ENCODE results near the gene KDM5B.
"Not testable (repeated sequence)": the region's sequence is repeated elsewhere in the genome, so short reads cannot be mapped to it uniquely, and the experiment has no call there.

KDM5B gene

DNA sequence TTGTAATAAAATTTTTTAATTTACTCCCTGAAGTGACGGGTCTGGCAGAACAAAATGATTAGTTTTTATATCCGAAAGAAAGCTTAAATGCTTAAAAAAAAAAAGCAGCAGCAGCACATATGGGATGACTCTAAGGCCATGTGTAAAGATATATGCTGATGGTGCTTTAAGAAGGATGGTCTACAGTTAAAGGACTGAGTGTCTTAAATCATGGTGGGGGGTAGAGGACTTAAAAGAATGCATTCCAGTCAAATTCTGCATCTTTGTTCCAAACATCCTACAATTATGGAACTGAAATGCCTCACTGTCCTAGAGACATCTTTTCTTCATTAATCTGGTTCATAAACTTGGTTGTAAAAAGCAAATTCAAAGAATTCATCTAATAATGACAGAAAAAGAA, 7.0 kb downstream of the KDM5B start:
- no peak for DNase-seq (ENCODE audit: low read depth)
- TF ChIP-seq, protein P1, sequence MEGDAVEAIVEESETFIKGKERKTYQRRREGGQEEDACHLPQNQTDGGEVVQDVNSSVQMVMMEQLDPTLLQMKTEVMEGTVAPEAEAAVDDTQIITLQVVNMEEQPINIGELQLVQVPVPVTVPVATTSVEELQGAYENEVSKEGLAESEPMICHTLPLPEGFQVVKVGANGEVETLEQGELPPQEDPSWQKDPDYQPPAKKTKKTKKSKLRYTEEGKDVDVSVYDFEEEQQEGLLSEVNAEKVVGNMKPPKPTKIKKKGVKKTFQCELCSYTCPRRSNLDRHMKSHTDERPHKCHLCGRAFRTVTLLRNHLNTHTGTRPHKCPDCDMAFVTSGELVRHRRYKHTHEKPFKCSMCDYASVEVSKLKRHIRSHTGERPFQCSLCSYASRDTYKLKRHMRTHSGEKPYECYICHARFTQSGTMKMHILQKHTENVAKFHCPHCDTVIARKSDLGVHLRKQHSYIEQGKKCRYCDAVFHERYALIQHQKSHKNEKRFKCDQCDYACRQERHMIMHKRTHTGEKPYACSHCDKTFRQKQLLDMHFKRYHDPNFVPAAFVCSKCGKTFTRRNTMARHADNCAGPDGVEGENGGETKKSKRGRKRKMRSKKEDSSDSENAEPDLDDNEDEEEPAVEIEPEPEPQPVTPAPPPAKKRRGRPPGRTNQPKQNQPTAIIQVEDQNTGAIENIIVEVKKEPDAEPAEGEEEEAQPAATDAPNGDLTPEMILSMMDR (conservative IDR thresholded peaks at IDR 0.05; ENCODE audit: control insufficient read depth, insufficient read depth, low read depth, low read length), result no peak
- H3K4me3 ChIP-seq (ENCODE audit: control insufficient read depth, low read depth, low read length), result no peak overlapping the region

DNA sequence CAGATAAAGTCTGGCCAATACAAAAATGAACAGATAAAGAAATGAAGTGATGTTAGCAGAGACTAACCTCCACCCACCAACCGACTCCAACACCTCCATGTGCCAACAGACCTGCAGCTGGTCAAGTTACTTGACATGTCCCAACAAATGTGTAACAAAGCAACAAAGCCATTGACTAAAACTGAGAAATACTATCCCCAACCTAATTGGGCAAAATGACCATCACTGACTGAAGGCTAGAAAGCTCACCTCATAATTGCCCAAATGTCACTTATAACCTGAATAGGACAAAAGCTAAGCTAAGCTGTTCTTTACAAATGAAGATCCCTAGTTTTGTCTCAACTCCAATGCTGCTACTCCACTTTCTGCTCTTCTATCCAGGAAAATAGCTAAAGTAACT, 7.5 kb downstream of the KDM5B start:
- H3K4me3 ChIP-seq (ENCODE audit: control insufficient read depth, low read depth, low read length), result no peak overlapping the region
- DNase-seq (ENCODE audit: low read depth), result no peak
- TF ChIP-seq, protein P1 (conservative IDR thresholded peaks at IDR 0.05; ENCODE audit: control insufficient read depth, insufficient read depth, low read depth, low read length), result no peak

DNA sequence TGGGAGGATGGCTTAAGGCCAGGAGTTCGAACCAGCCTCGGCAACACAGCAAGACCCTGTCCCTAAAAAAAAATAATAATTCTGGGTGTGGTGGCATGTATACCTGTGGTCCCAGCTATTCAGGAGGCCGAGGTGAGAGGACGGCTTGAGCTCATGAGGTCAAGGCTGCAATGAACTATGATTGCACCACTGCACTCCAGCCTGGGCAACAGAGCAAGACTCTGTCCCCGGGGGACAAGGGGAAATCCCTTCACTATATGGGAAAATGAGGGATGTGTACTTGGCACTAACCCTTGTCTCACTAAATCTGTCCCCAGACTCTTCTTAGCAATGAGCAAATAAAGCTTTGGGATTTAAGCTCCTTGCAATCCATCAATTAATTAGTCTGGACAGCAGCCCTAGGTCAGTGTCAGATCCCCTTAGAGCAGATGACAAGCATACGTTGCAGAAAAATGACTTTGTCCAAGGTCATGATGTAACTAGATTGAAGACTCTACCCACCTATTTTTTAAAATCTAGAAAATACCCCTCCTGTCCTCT, 9.4 kb downstream of the KDM5B start:
- H3K4me3 ChIP-seq (ENCODE audit: control insufficient read depth, low read depth, low read length), result no peak overlapping the region
- no peak for DNase-seq (ENCODE audit: low read depth)
- TF ChIP-seq, protein P1 (conservative IDR thresholded peaks at IDR 0.05; ENCODE audit: control insufficient read depth, insufficient read depth, low read depth, low read length), result no peak

DNA sequence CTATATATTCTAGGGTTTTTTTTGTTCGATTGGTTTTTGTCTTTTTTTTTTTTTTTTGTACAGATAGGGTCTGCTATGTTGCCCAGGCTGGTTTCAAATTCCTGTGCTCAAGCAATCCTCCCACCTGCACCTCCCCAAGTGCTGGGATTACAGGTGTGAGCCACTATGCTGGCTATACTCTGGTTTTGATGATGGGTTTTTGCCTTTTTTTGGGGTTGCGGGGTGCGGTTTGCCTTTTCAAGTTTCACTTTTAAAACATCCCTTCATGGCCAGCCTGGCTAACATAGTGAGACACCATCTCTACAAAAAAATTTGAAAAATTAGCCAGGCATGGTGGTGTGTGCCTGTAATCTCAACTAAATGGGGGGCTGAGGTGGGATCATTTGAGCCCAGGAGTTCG, 10.0 kb downstream of the KDM5B start:
- DNase-seq (ENCODE audit: low read depth), result no peak
- no peak overlapping the region for H3K4me3 ChIP-seq (ENCODE audit: control insufficient read depth, low read depth, low read length)
- TF ChIP-seq, protein P1 (conservative IDR thresholded peaks at IDR 0.05; ENCODE audit: control insufficient read depth, insufficient read depth, low read depth, low read length), result no peak

DNA sequence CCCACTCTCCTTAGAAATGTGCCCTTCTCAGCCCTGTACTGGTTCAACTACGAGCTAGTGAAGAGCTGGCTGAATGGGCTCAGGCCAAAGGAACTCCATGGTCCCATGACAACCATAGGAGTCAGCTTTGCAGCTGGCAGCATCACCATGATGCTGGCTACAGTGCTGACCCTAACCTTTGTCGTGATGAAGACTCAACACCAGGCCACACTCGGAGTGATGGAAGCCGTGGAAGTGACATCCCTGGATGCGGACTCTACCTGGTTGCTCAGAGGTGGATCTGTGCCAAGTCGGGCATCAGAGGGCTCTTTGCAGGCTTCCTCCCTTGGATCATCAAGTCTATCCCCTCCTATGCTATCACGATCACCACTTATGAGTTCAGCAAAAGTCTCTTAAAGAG, 11.6 kb downstream of the KDM5B start:
- DNase-seq (ENCODE audit: low read depth), result no peak
- no peak overlapping the region for H3K4me3 ChIP-seq (ENCODE audit: control insufficient read depth, low read depth, low read length)
- TF ChIP-seq, protein P1 (conservative IDR thresholded peaks at IDR 0.05; ENCODE audit: control insufficient read depth, insufficient read depth, low read depth, low read length), result no peak

DNA sequence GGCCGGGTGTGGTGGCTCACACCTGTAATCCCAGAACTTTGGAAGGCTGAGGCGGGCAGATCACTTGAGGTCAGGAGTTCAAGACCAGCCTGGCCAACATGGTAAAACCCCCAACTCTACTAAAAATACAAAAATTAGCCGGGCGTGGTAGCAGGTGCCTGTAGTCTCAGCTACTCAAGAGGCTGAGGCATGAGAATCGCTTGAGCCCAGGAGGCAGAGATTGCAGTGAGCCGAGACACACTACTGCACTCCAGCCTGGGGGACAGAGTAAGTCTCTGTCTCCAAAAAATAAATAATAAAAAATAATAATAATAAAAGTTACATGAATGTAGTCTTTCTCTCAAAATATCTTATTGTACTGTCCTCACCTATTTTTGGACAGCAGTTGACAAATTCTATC, 13.3 kb downstream of the KDM5B start:
- H3K4me3 ChIP-seq (ENCODE audit: control insufficient read depth, low read depth, low read length); DNase-seq (ENCODE audit: low read depth): not testable (repeated sequence)

DNA sequence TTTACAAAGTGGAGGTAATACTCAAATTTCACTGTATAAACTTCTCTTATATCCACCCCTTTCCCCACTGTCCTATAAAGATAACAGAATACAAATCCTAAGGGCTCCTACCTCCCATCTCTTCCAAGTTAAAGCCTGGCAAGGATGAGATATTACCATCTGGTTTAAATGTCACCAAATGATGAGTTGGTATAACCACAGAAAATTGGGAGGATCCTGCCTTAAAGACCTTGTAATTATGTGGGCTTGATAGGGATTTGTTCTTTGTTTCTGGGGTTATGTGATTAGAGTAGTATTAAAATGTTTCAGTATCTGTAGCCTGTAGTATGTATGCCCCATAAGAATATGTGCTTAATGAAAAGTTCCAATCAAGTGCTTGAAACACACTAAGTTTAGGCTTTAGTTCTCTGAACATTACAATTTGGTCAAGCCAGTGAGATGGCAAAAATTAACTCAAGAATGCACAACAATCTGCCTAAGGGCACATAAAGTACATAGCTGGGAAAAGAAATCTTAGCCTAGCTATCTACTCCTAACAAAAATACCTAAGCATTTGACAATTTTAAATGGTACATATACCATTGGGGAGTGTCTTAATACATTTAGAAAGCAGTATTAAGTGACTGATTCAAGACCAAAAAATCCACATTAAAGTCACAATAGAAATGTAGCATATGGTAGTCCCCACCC, 14.0 kb downstream of the KDM5B start:
- no peak overlapping the region for H3K4me3 ChIP-seq (ENCODE audit: control insufficient read depth, low read depth, low read length)
- DNase-seq (ENCODE audit: low read depth), result no peak
- TF ChIP-seq, protein P1 (conservative IDR thresholded peaks at IDR 0.05; ENCODE audit: control insufficient read depth, insufficient read depth, low read depth, low read length), result no peak
